ENCODE data around the gene LIME1. TPM values are rescaled to one million over a fixed set of nuclear protein-coding genes. Genes with fewer than 3 reads are reported as not detected.

The LIME1 gene
- total RNA-seq, 2 experiments from 2014 or later: 14.7 to 17.6 TPM

- H3K27ac Mint-ChIP-seq: peak overlapping the region; percentile 92
- peak overlapping the region; percentile 39 for H3K4me3 Mint-ChIP-seq
- no peaks in the 10 kb centered on the region for H3K9me3 Mint-ChIP-seq
- intact Hi-C loops (cut with micrococcal nuclease): loop anchor here (5.0 kb wide), 2 partner anchors 62 to 162 kb away; partner anchors contain the start of gene PTK6
- no peaks in the 10 kb centered on the region for H3K27me3 Mint-ChIP-seq
- H3K36me3 Mint-ChIP-seq: peaks cover 10% of the 10 kb centered on the region
- DNase-seq: no peak
- ChIA-PET POLR2A (interaction anchor here (1.0 to 2.5 kb wide), 4 partner anchors 9 to 162 kb away, joined by 3 to 10 read pairs (median 6); partner anchors contain the start of genes ARFRP1 and ZGPAT), CTCF (interaction anchor here (1.0 to 1.6 kb wide), 2 partner anchors 12 to 58 kb away, joined by 4 to 5 read pairs; no protein-coding TSS in a partner anchor)
- peaks cover 41% of the 10 kb centered on the region for H3K4me1 Mint-ChIP-seq (ENCODE audit: low read depth)
These were observed 36.8 kb upstream of the LIME1 start for GRCh38 chr20:63699466-63700198.

GRCh38 chr20:63700199-63701050, 36.0 kb upstream of the LIME1 start:
- ChIA-PET CTCF (no interaction called here), POLR2A (no interaction called here)
- intact Hi-C loops (cut with micrococcal nuclease): no loop called here
- Mint-ChIP-seq H3K4me1 (ENCODE audit: low read depth) (peaks cover 41% of the 10 kb centered on the region), H3K27ac (peak overlapping the region; percentile 66), H3K36me3 (peaks cover 16% of the 10 kb centered on the region), H3K27me3 (no peaks in the 10 kb centered on the region), H3K4me3 (no peak overlapping the region), H3K9me3 (no peaks in the 10 kb centered on the region)
- DNase-seq: no peak

GRCh38 chr20:63701051-63701328, 35.5 kb upstream of the LIME1 start:
- CTCF ChIA-PET: no interaction called here
- Mint-ChIP-seq H3K27ac (peak overlapping the region; percentile 72), H3K4me1 (ENCODE audit: low read depth) (peaks cover 44% of the 10 kb centered on the region), H3K36me3 (peaks cover 18% of the 10 kb centered on the region), H3K9me3 (no peaks in the 10 kb centered on the region), H3K4me3 (no peak overlapping the region), H3K27me3 (no peaks in the 10 kb centered on the region)
- DNase-seq: no peak
- POLR2A ChIA-PET: interaction anchor here (1.5 kb wide), 1 partner anchor 12 kb away, joined by 3 read pairs; no protein-coding TSS in a partner anchor
- intact Hi-C loops (cut with micrococcal nuclease): no loop called here

DNA sequence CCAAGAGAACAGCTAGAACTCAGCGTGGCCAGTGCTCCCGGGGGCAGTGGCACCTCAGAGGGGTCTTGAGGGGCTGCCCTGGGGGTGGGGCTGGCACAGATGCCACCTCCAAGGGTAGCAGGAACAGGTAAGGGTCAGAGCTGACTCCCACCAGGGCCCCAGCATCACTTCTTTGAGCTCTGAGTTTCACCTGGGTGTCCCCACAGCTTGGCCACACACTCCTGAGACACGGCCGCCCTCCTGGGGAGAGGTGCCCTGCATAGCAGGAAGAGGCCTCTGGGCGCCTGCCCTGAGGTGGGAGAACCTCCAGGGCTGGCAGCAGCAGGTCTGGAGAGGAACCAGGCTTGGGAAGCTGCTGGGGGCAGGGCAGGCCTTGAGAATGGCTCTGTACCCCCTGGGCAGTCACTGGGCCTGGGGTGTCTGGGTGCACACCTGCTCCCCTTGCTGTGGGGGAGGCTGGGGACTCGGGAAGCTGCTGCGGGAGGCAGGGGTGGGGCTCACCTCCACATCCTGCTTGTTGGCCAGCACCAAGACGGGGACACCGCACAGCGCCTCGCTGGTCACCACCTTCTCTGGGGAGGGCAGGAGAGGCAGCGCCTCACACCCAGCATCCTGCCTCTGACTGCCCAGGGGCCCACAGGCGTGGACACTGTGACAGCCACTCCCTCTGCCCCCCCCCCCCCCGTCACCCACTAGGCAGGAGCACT, 35.0 kb upstream of the LIME1 start:
- H3K4me3 Mint-ChIP-seq: no peak overlapping the region
- peaks cover 45% of the 10 kb centered on the region for H3K4me1 Mint-ChIP-seq (ENCODE audit: low read depth)
- peak overlapping the region; percentile 72 for H3K27ac Mint-ChIP-seq
- ChIA-PET CTCF (no interaction called here), POLR2A (interaction anchor here (1.5 kb wide), 1 partner anchor 12 kb away, joined by 3 read pairs; no protein-coding TSS in a partner anchor)
- intact Hi-C loops (cut with micrococcal nuclease): no loop called here
- DNase-seq: no peak
- no peaks in the 10 kb centered on the region for H3K27me3 Mint-ChIP-seq
- peaks cover 19% of the 10 kb centered on the region for H3K36me3 Mint-ChIP-seq
- no peaks in the 10 kb centered on the region for H3K9me3 Mint-ChIP-seq

GRCh38 chr20:63702036-63702665, 34.3 kb upstream of the LIME1 start:
- POLR2A ChIA-PET: interaction anchor here (1.5 kb wide), 1 partner anchor 13 kb away, joined by 3 read pairs; no protein-coding TSS in a partner anchor
- no peaks in the 10 kb centered on the region for H3K27me3 Mint-ChIP-seq
- CTCF ChIA-PET: interaction anchor here (0.6 kb wide), 1 partner anchor 20 kb away, joined by 3 read pairs; no protein-coding TSS in a partner anchor
- DNase-seq: no peak
- no peak overlapping the region for H3K4me3 Mint-ChIP-seq
- H3K27ac Mint-ChIP-seq: peak overlapping the region; percentile 50
- intact Hi-C loops (cut with micrococcal nuclease): no loop called here
- peaks cover 46% of the 10 kb centered on the region for H3K4me1 Mint-ChIP-seq (ENCODE audit: low read depth)
- peaks cover 23% of the 10 kb centered on the region for H3K36me3 Mint-ChIP-seq
- H3K9me3 Mint-ChIP-seq: no peaks in the 10 kb centered on the region

DNA sequence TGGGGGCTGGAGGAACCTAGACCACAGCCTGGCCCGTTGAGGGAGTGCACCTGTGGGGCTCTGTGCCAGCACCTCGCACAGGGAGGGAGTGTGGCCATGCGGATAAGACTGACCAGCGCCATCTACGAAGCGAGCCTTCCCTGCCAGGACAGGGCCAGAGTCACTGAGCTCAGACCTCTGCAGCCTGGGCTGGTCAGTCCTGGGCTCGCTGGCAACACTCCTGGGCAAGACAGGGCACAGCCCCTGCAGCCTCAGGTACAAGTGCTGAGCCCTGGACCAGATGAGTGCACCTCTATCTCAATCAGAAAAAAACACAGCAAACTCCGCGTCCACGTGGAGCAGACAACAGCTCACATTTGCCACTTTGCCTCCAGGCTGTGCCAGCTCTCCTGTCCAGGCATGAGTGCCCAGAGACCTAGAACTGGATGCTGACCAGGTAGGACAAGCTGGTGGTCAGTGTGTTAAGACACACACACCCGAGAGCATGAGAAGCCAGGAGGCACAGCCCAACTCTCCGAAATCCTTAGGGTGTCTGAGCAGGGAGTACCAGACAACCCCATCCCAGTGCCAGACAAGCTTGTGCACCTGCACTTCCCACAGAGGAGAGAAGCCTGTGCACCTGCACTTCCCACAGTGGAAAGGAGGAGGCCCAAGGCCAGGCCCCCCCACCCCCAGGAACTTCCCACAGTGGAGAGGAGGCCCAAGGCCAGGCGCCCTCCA, 33.6 kb upstream of the LIME1 start:
- Mint-ChIP-seq H3K27me3 (no peaks in the 10 kb centered on the region), H3K4me3 (no peak overlapping the region), H3K4me1 (ENCODE audit: low read depth) (peaks cover 39% of the 10 kb centered on the region), H3K36me3 (peaks cover 20% of the 10 kb centered on the region), H3K27ac (peak overlapping the region; percentile 50), H3K9me3 (no peaks in the 10 kb centered on the region)
- intact Hi-C loops (cut with micrococcal nuclease): no loop called here
- CTCF ChIA-PET: interaction anchor here (0.6 kb wide), 2 partner anchors 19 to 28 kb away, joined by 3 read pairs; no protein-coding TSS in a partner anchor
- POLR2A ChIA-PET: no interaction called here
- no peak for DNase-seq

DNA sequence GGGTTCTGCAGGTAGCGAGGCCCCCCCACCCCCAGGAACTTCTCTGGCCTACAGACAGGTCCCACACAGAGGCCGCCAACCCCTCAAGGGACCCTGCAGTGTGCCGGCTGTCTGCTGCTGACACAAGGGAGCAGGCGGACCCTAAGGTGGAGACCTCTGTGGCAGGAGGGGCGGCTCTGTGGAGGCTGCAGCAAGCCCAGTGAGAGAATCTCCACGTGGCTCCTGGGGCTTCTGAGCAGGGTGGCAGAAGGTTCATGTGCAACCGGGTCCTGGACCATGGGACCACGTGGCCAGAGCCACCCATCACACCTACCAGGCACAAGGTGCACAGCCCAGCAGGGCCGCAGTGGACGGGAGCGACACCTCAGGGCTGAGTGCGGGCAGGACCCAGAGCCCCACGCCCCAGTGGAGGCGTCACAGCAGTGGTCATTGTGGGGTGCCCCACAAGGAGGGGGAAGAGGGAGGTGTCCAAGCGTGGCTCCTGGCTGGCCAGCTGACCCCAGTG, 32.9 kb upstream of the LIME1 start:
- H3K4me1 Mint-ChIP-seq (ENCODE audit: low read depth): peaks cover 37% of the 10 kb centered on the region
- H3K36me3 Mint-ChIP-seq: peaks cover 21% of the 10 kb centered on the region
- H3K27me3 Mint-ChIP-seq: no peaks in the 10 kb centered on the region
- ChIA-PET POLR2A (no interaction called here), CTCF (no interaction called here)
- no peak for DNase-seq
- H3K4me3 Mint-ChIP-seq: no peak overlapping the region
- intact Hi-C loops (cut with micrococcal nuclease): no loop called here
- no peaks in the 10 kb centered on the region for H3K9me3 Mint-ChIP-seq
- no peak overlapping the region for H3K27ac Mint-ChIP-seq

GRCh38 chr20:63703976-63704748, 32.3 kb upstream of the LIME1 start:
- intact Hi-C loops (cut with micrococcal nuclease): no loop called here

GRCh38 chr20:63704749-63705117, 31.7 kb upstream of the LIME1 start:
- Mint-ChIP-seq H3K36me3 (peaks cover 29% of the 10 kb centered on the region), H3K27me3 (no peaks in the 10 kb centered on the region), H3K27ac (no peak overlapping the region), H3K4me1 (ENCODE audit: low read depth) (peaks cover 37% of the 10 kb centered on the region), H3K9me3 (no peaks in the 10 kb centered on the region), H3K4me3 (no peak overlapping the region)
- ChIA-PET POLR2A (no interaction called here), CTCF (interaction anchor here (3.6 kb wide), 1 partner anchor 160 kb away, joined by 36 read pairs; the partner anchor contains the start of gene TPD52L2)
- no peak for DNase-seq
- intact Hi-C loops (cut with micrococcal nuclease): no loop called here

More at GRCh38 chr20:63703976-63704748, 32.3 kb upstream of the LIME1 start:
- DNase-seq: no peak
- Mint-ChIP-seq H3K4me3 (no peak overlapping the region), H3K27ac (no peak overlapping the region), H3K27me3 (no peaks in the 10 kb centered on the region), H3K4me1 (ENCODE audit: low read depth) (peaks cover 37% of the 10 kb centered on the region), H3K36me3 (peaks cover 27% of the 10 kb centered on the region), H3K9me3 (no peaks in the 10 kb centered on the region)
- CTCF ChIA-PET: no interaction called here
- POLR2A ChIA-PET: no interaction called here

DNA sequence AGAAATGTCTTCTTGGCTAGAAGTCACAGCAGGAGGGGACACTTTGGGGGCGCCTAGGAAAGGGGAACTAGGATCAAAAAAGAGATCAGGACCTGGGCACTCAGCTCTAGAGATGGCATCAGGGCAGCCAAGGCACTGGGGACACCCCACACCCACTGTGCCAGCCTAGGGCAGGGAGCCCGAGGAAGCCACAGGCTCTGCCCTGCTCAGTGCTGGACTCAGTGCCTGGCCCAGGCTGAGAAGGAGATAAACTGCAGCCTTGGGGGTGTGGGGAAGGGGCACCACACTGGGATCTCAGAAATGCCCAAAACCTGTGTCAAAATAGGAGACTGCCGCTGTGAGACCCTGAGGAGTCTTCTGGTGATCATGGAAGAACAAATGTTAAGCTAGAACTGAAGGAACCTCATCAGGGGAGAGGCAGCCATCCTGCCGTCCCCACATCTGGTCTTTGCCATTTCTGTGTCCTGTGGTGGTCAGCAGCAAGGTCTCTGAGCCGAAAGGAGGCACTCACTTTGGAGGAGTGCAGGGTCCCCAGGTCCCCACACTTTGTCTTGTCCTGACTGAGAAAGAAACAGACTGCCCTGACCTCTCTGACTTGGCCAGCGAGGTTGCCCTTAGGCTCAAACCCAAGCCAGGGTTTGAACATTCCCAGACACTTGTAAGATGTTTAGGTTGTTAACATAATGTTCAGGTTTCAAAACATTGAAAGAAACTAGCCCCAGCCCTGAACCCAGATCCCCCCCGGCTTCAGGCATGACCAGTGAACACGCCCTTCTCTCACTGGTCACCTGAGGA, 31.0 kb upstream of the LIME1 start:
- Mint-ChIP-seq H3K36me3 (peaks cover 31% of the 10 kb centered on the region), H3K27ac (peak overlapping the region; percentile 49), H3K4me1 (ENCODE audit: low read depth) (peaks cover 36% of the 10 kb centered on the region), H3K4me3 (no peak overlapping the region), H3K9me3 (no peaks in the 10 kb centered on the region), H3K27me3 (no peaks in the 10 kb centered on the region)
- POLR2A ChIA-PET: no interaction called here
- CTCF ChIA-PET: interaction anchor here (0.8 to 3.6 kb wide), 4 partner anchors 32 to 168 kb away, joined by 3 to 36 read pairs (median 20); partner anchors contain the start of genes LIME1, PTK6, SLC2A4RG and TPD52L2
- intact Hi-C loops (cut with micrococcal nuclease): loop anchor here (2.0 kb wide), 3 partner anchors 31 to 159 kb away; partner anchors contain the start of genes LIME1 and TPD52L2
- no peak for DNase-seq
